Thoracic aorta (tissue), 2 donors: ENCODE measurements around the gene TCP10L. TPM values are rescaled to one million over a fixed set of nuclear protein-coding genes. Genes with fewer than 3 reads are reported as not detected.
A peak's percentile ranks its signal among the peaks of the same experiment; 100 is the strongest.
"Not testable (repeated sequence)": the region's sequence is repeated elsewhere in the genome, so short reads cannot be mapped to it uniquely, and the experiment has no call there.

Experiments
- ATAC-seq: fragments of 150-250 bp; one replicate; pipeline ENCODE4 v1.8.0; 2017; ENCODE audit warnings: low read depth; ENCODE audit not compliant: insufficient number of reproducible peaks, low FRiP score
- DNase-seq: peaks from one replicate; pipeline ENCODE4 v3.0.0-alpha.2; 2020; ENCODE audit warnings: low spot score
- H3K27ac ChIP-seq, 2 donors: fragments of 200-600 bp; sonication (generic); 1 replicate in 1 of 2; 2 replicates in 1 of 2; pipeline ENCODE4 v1.5.1; 2016; ENCODE audit warnings: mild to moderate bottlenecking in 2 of 2, moderate library complexity in 2 of 2
- H3K27me3 ChIP-seq: fragments of 200-600 bp; sonication (generic); replicated peaks from 2 replicates; pipeline ENCODE4 v1.6.0; 2016; ENCODE audit warnings: mild to moderate bottlenecking; ENCODE audit not compliant: insufficient read depth
- H3K36me3 ChIP-seq: fragments of 200-600 bp; sonication (generic); one replicate; pipeline ENCODE4 v1.5.1; 2016
- H3K4me1 ChIP-seq, 2 donors: fragments of 200-600 bp; sonication (generic); 1 replicate in 1 of 2; 2 replicates in 1 of 2; pipeline versions ENCODE4 v1.5.1 to v1.6.0; 2016; ENCODE audit warnings: low read depth in 2 of 2, mild to moderate bottlenecking in 1 of 2; ENCODE audit not compliant: control insufficient read depth in 1 of 2
- H3K4me3 ChIP-seq: fragments of 200-600 bp; sonication (generic); 2 replicates; pipeline ENCODE4 v1.5.1; 2016; ENCODE audit warnings: mild to moderate bottlenecking
- H3K9me3 ChIP-seq: fragments of 200-600 bp; sonication (generic); 2 replicates; pipeline ENCODE4 v1.5.1; 2016
- CTCF ChIP-seq: fragments of 200-600 bp; sonication (generic); IDR thresholded peaks from one replicate; pipeline ENCODE4 v1.5.1; 2019; ENCODE audit warnings: antibody characterized with exemption
- total RNA-seq, 2 donors: library from RNA; depleted of rRNA; stranded (reverse); fragments of >200 nt; gene quantifications; one replicate each; pipeline versions ENCODE4 v1.1.0 to v1.2.3, GENCODE V29; 2016

TCP10L gene, protein sequence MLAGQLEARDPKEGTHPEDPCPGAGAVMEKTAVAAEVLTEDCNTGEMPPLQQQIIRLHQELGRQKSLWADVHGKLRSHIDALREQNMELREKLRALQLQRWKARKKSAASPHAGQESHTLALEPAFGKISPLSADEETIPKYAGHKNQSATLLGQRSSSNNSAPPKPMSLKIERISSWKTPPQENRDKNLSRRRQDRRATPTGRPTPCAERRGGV
- 1 to 10 TPM in 1 of 2 donors, not detected in 1; 2.8 TPM for total RNA-seq

DNA sequence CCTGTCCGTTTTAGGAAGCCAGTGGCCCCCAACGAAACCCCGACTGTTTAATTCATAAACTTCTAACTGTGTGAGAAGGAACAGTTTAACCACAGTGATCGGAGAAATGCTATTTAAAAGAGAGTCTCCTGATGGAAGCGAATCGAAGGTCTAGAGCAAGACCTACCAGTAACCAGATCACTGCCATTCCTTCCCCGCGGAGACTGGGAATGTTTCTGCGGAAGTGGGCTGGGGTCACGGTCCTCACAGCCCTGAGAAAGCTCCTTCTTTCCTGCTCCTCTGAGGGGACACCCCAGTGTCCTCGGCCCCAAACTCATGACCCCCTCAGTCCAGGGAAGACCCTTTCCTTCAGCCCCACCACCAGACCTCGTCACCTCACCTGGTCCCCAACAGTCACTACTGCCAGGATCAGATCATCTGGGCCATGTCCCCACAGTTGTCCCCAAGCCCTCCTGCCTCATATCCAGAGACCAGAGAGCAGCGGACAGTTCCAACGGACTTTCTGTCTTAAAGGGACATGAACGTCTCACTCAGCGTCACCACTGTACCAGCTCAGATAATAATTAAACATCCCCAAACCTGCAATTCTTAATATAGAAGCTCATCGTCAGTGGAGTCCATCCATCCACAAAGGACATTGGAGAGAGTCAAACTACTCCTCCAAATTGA lies at the start of gene TCP10L:
TCP10L (minus strand) TSS at position 482 of the 669 bp plus-strand sequence. CDS start 1,219 bp downstream, outside the sequence.
- Histone ChIP-seq H3K4me3 (no peak within 1 kb of the TSS), H3K9me3 (no peaks in the 10 kb centered on the region), H3K27ac (no peak within 1 kb of the TSS), H3K36me3 (no peaks in the 10 kb centered on the region), H3K27me3 (no peaks in the 10 kb centered on the region), H3K4me1 (no peaks in the 10 kb centered on the region)
- TF ChIP-seq CTCF = no peak
- ATAC-seq = no peak
- no peak for DNase-seq

GRCh38 chr21:32626621-32627196 lies 41.4 kb upstream of the TCP10L start:
- Histone ChIP-seq H3K4me1 (no peaks in the 10 kb centered on the region), H3K9me3 (no peaks in the 10 kb centered on the region), H3K27ac (no peak overlapping the region), H3K27me3 (no peaks in the 10 kb centered on the region), H3K4me3 (no peak overlapping the region), H3K36me3 (peaks cover 17% of the 10 kb centered on the region)
- ATAC-seq (no peak), DNase-seq (no peak)
- TF ChIP-seq CTCF = no peak

GRCh38 chr21:32618218-32618617 lies 32.9 kb upstream of the TCP10L start:
- not testable (repeated sequence) for H3K9me3 ChIP-seq, H3K4me1 ChIP-seq, DNase-seq, H3K27me3 ChIP-seq, H3K4me3 ChIP-seq, H3K27ac ChIP-seq, ATAC-seq, H3K36me3 ChIP-seq

DNA sequence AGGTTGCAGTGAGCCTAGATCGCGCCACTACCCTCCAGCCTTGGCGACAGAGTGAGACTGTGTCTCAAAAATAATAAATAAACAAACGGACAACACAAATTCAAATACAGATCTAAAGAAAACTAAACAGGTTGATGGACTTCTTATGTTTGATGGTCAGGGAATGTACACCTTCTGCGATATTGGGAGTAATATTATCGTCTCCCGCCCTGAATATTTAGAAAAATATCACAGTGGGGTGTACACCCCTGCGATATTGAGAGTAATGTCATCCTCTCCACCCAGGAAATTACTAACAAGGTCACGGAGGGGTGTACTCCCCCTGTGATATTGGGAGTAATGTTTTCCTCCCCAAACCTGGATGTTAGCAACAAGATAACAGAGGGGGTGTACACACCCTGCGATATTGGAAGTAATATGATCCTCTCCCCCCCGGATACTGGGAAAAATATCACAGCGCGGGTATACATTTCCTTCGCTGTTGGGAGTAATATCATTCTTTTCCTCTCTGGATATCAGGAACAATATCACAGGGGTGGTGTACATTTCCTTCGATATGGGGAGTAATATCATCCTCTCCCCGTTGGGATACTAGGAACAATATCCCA lies 28.2 kb upstream of the TCP10L start:
- no peaks in the 10 kb centered on the region for H3K9me3 ChIP-seq
- DNase-seq (no peak), ATAC-seq (no peak)
- H3K27me3 ChIP-seq = no peaks in the 10 kb centered on the region
- peaks cover 7 to 15% of the 10 kb centered on the region in 2 donors for H3K4me1 ChIP-seq
- H3K36me3 ChIP-seq = no peaks in the 10 kb centered on the region
- TF ChIP-seq CTCF = no peak
- peak overlapping the region; percentile 77 for H3K4me3 ChIP-seq
- H3K27ac ChIP-seq = peak overlapping the region; percentile 77 to 85

DNA sequence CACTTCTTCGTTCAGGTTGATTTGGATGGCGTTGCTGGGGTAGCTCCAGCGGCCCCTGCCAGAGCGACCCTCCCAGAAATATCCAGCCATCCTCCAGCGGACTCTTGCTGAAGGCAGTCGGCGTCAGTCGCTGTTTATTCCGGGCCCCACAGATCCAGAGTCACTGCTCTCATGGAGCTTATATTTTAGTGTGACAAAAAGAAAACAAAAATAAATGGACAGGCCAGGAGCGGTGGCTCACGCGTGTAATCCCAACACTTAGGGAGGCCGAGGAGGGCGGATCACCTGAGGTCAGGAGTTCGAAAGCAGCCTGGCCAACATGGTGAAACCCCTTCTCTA lies 27.6 kb upstream of the TCP10L start:
- peaks cover 3% of the 10 kb centered on the region for H3K36me3 ChIP-seq
- H3K4me1 ChIP-seq = peaks cover 7 to 15% of the 10 kb centered on the region in 2 donors
- TF ChIP-seq CTCF = no peak
- H3K9me3 ChIP-seq = no peaks in the 10 kb centered on the region
- DNase-seq (no peak), ATAC-seq (no peak)
- H3K4me3 ChIP-seq = peak overlapping the region; percentile 77
- H3K27me3 ChIP-seq = no peaks in the 10 kb centered on the region
- peak overlapping the region; percentile 77 to 85 for H3K27ac ChIP-seq
